Fibroblast of upper back skin (primary cell): ENCODE results near the gene ADD1.

Experiments
- DNase-seq: peaks from one replicate; pipeline ENCODE4 v3.0.0-alpha.2; 2013

Gene ADD1

GRCh38 chr4:2806390-2807355, 37.0 kb upstream of the ADD1 start:
- no peak for DNase-seq

DNA sequence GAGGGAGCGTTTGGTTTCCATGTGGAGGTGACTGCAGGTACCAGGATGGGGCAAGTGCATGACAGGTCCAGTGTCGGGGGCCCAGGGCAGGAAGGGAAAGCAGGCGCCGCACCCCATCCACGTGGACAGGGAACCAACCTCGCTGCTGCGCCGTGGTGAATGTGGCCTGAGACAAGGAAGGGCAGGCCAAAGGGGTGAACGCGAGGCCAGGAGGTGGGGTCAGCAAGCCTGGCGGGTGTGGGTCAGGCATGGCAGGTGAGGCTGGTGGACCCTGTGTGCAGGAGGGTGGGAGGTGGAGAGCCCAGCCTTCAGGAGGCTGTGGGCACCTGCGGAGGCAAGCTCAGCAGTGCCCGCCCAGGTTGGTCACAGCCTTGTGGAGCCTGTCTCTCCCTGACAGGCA, 36.1 kb upstream of the ADD1 start:
- DNase-seq: no peak

- DNase-seq: no peak
These were observed 35.6 kb upstream of the ADD1 start for GRCh38 chr4:2808001-2808400.

DNA sequence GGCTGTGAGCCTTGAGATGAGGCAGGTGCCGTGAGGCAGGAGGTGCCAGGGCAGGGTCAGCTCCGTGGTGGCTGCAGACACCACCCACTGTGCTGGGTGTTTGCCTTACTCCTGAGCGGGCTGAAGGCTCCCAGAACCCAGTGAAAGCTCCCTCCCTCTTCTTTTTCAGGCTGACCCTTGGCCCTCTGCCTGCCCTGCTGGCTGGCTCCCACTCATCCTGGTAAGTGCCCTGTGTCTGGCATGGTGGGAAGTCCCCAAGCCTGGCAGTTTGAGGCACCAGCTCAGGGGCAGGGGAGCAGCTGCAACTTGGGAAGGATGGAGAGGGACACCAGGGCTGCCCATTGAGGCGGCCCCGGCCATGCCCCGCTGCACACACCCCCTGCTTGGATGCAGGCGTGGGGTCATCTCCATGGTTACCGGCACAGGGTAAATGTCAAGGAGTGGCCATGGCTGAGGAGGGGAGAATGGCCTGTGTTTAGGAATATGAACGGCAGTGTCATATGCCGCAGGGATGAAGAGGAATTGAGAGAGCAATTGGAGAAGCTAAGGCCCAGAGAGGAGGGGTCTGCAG, 33.9 kb upstream of the ADD1 start:
- DNase-seq: no peak

GRCh38 chr4:2810388-2810787, 33.3 kb upstream of the ADD1 start:
- DNase-seq: no peak

DNA sequence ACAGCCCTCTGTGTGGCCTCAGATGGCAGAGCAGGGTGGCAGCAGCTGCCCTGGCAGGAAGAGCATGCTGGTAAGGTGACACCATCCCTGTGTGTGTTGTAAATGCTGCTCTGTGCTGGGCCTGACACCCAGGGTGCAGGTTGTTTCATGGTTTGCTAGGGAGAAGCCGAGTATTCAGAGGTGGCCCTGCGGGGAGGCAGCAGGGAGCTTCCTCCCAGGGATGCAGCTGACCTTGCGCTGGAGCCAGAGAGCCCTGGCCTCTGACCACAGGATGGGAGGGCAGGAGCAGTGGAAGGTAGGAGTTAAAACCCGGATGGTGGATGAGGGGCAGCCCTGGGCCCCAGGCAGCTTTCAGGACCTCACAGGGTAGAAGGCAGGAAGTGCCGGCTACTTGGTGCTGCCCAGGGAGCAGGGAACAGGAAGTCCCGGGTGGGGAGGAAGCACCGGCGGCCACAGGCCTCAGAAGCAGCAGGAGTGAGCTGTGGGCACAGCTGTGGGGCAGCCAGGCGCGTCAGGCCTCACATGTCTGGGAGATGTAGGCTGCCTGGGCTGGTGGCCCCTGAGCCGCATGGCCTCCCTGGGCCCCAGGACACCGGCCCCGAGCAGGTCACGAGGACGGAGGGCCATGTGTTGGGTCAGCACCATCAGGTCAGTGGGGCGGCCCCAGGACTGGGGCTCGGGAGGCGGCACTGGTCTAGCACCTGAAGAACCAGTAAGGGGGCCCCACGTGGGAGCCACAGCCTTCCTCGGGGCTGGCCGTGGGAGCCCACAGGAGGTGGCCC, 31.6 kb upstream of the ADD1 start:
- peak; percentile 55 for DNase-seq

DNA sequence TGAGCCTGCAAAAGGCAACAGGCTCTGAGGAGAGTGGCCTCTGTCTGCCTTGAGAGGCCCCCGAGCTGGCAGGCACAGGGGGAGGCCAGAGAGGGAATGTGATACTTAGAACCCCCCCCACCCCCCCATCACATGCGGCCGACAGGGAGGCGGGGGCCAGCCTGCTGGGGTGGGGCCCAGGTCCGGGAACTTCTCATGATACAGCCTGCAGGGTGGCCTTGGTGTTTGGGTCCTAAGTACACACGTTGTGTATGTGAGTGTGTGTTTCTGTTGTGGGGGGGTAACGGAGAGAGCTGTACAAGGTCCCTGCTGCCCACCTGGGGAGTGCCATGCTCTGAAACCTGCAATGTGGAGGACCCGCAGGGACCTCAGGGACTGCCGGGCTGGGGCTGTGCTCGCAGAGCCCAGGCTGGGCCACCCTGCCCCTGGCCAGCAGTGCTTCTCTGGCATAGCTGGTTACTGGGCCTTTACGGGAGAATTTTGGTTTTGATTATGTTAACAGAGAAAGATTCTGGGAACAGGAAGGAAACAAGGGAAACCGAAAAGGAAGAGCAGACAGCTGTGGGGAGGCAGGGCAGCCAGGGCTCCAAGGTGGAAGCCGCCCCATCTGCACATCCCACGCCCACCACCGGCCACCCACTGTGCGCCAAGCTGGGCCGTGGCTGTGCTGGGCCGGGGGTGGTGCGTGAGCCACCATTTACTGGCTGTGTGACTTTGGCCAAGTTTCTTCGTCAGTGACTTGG, 30.9 kb upstream of the ADD1 start:
- DNase-seq: no peak

GRCh38 chr4:2813446-2814405, 29.9 kb upstream of the ADD1 start:
- no peak for DNase-seq

DNA sequence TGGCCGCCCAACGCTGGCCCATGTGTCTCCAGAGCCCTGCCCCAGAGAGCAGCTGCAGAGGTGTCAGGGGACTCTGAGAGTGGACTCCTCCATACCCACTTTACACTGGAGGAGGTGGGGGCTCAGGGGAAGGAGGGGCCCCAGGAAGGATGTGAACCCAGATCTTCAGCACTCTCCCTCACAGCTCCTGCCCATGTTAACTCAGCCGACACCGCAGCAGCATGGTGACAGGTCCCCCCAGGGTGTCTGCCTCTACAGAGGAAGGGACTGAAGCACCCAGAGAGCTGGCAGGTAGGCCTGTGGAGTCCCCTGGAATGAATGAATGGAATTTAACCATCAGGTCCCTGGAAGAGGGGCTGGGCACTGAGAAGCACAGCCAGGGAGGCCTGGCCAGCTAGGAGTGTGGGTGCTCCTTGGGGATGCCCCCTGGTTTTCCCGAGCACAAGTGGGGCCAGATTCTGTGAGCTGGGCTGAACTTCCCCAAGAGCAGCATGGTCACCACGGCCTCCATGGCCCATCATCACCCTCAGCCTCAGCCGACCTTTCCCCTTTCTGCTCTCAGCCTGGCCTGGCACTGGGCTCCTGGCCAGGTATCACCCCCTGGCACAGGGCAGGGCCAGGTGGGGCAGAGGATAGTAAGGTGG, 28.9 kb upstream of the ADD1 start:
- DNase-seq: no peak

GRCh38 chr4:2816401-2816954, 27.2 kb upstream of the ADD1 start:
- no peak for DNase-seq

- no peak for DNase-seq
These were observed 26.5 kb upstream of the ADD1 start for GRCh38 chr4:2817137-2817536.

DNA sequence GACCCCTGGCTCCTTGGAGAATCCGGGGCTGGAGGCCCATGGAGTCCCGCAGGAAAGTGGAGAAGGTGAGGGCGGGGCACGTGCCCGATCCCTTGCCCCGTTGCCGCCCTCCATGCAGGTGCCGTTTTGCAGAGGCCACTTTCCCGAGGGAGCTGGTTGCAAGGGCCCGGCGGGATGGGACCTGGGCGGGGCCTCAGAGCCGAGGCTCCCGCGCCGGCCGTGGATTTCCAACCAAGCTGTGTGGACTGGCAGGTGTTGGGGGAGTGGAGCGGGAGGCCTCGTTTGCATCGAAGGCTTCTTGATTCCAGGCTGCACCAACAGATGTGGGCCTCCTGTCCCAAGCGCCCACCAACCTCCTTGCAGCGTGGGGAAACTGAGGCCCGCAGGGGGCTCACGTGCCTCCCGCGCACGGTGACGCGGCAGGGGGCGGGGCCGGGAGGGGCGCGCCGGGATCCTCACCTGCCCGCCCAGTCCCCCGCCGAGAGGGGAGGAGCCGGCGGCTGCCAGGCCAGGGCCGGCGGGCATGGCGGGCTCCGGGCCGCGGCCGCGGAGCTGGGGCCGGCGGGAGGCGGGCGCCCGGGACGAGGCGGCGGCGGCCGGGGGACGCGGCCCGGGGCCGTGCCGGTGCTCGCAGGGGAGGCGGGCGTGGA, 25.8 kb upstream of the ADD1 start:
- no peak for DNase-seq

- DNase-seq: no peak
These were observed 25.2 kb upstream of the ADD1 start for GRCh38 chr4:2818351-2818939.

DNA sequence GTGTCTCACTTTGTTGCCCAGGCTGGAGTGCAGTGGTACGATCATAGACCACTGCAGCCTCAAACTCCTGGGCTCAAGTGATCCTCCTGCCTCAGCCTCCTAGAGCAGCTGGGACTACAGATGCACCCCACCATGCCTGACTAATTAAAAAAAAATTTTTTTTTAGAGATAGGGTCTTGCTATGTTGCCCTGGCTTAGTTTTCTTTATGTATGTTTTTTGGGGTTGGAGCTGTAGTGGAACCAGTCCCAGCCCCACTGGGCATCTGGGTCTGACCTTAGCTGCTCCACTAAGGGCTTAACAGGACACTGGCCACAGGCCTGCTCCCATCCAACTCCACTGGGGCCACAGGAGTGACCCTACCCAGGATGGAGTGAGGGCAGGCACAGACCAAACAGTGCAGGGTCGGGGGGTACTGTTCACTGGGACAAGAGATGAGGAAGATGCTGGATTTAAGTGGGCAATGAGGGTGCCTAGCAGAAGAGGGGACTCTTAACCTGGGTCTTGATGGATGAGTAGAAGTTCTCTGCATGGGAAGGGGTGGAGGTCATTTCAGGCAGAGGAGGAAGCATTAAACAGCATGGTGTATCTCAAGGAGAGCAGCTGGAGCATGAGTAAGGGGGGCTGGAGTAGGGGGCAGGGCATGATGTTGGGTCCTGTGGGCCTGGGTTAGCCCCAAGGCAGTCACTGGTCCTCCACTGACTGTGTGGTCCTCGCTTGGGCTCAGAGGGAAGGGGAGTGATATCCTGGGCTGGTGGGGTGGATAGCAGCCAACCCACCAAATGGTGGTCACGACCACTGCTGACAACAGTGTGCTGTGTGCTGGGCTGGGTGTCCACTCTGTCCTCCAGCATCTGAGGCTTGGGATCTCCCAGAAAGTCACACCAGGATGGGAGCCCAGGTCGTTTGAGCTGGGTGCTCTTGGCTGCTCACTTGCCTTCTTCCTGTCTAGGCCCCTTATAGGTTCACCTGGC, 24.1 kb upstream of the ADD1 start:
- DNase-seq: no peak

DNA sequence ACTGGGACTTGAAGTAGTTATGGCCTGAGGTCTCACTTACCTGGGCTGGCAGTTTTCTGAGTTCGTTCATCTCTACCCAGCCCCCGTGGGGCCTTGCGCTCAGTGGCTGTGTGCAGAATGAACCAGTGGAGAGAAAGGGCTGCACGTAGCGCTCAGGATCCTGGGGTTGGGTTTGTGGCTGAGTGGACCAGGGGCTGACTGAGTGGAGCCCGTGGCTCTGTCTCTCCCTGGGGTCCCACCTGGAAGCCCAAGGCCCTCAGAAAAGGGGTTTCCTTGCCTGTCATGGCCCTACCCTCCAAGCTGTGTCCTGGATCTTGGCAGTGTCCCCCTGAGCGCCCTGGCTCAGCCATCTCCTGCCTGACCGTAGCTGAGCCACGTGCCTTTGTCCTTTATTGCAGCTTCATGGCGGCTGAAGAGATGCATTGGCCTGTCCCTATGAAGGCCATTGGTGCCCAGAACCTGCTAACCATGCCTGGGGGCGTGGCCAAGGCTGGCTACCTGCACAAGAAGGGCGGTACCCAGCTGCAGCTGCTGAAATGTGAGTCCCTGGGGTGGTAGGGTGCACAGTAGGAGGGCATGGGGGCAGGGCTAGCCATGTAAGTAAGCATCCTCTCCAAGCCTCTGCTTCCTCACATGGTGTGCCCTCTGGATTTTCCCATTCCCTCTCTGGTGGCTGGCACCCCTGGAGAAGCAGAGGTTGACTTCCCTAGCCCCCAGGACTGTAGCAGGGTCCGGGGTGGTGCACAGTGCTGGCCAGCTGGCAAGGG, 23.2 kb upstream of the ADD1 start:
- no peak for DNase-seq

- no peak for DNase-seq
These were observed 21.0 kb upstream of the ADD1 start for GRCh38 chr4:2822461-2823300.

DNA sequence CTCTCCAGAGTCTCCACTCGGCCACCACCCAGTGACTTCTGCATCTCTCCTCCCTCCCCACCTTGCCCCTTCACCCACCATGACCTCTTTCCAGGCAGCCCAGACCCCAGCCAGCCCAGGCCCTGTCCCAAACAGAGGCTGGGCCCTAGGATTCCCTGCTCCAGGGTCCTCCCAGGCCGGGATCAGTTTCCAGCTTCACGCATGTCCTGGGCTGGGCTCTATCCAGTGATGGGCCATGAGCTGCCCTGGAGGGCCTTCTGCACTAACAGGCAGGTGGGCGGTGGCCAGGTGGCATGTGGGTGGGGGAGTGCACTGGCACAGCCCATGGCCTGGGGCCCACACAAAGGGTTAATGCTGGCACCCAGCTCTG, 20.4 kb upstream of the ADD1 start:
- no peak for DNase-seq
